ENCODE results near the gene GAB1. TPM values are rescaled to one million over a fixed set of nuclear protein-coding genes. Genes with fewer than 3 reads are reported as not detected.

GAB1 gene
- polyA plus RNA-seq, 3 donors, result 44.5 to 56.1 (median 49.3) TPM

Other genes with a start within 250 kb of the GAB1 start
- gene USP38, start 152.0 kb upstream of the GAB1 start, polyA plus RNA-seq (ENCODE audit: insufficient read length in 3 of 3), result 10 to 100 TPM; 27.9 to 29.4 (median 27.9) TPM
- gene SMARCA5, start 176.8 kb downstream of the GAB1 start, polyA plus RNA-seq (ENCODE audit: insufficient read length in 3 of 3), result 100 to 1,000 TPM; 134 to 143 (median 140) TPM

Measured in right renal cortex interstitium (tissue), 3 donors.